Panc1 (cell line): ENCODE measurements around the gene SLCO2A1. TPM values are rescaled to one million over a fixed set of nuclear protein-coding genes. Genes with fewer than 3 reads are reported as not detected.

Experiments used
- ATAC-seq: fragments of 200-7000 bp; cut with Tn5 transposase; 2 replicates; pipeline ENCODE4 v1.9.1; 2020; ENCODE audit warnings: mild to moderate bottlenecking, moderate library complexity
- BruUV-seq: library from RNA; stranded (reverse); fragments of 400-500 nt; replicated peaks from 2 replicates; lab custom pipeline; 2021; lab: Mats Ljungman, UMichigan
- CTCF ChIA-PET: fragments of 300-600 bp; sonication (Branson Sonifier 250); formaldehyde crosslinking; loops from one replicate; lab custom pipeline; 2022; ENCODE audit warnings: antibody characterized with exemption; lab: Charles Lee
- POLR2A ChIA-PET: fragments of 300-600 bp; sonication (Branson Sonifier 250); formaldehyde crosslinking; loops from one replicate; lab custom pipeline; 2022; ENCODE audit warnings: antibody characterized with exemption; lab: Charles Lee
- DNase-seq: peaks from one replicate; pipeline ENCODE4 v3.0.0-alpha.2; 2010; ENCODE audit warnings: low read depth, low spot score
- H3K27ac ChIP-seq: 2 replicates; pipeline ENCODE4 v1.5.1; 2011; ENCODE audit warnings: mild to moderate bottlenecking, low read length, inconsistent platforms
- H3K27me3 ChIP-seq: fragments of 200-500 bp; sonication (Bioruptor generic); 2 replicates; pipeline ENCODE4 v1.6.0; 2014; ENCODE audit warnings: low read length, inconsistent platforms; ENCODE audit not compliant: control insufficient read depth, insufficient read depth
- H3K36me3 ChIP-seq: fragments of 200-500 bp; sonication (Bioruptor generic); 2 replicates; pipeline ENCODE4 v1.5.1; 2014; ENCODE audit warnings: inconsistent platforms, mild to moderate bottlenecking, low read length, moderate library complexity; ENCODE audit not compliant: control insufficient read depth, insufficient read depth
- H3K4me1 ChIP-seq: 2 replicates; pipeline ENCODE4 v1.5.1; 2011; ENCODE audit warnings: inconsistent platforms, mild to moderate bottlenecking, low read length, moderate library complexity; ENCODE audit not compliant: control insufficient read depth, insufficient read depth
- H3K4me3 ChIP-seq, 2 experiments: 2 replicates each; pipeline ENCODE4 v1.5.1; 2011 to 2012; ENCODE audit warnings: low read depth in 2 of 2, low read length in 2 of 2, mild to moderate bottlenecking in 2 of 2, inconsistent platforms in 1 of 2, moderate library complexity in 1 of 2
- H3K9me3 ChIP-seq: fragments of 200-500 bp; sonication (Bioruptor generic); 2 replicates; pipeline ENCODE4 v1.5.1; 2014; ENCODE audit warnings: low read depth, mild to moderate bottlenecking, inconsistent platforms, low read length, moderate library complexity; ENCODE audit not compliant: control insufficient read depth, insufficient read depth
- POLR2AphosphoS5 ChIP-seq: IDR thresholded peaks from 2 replicates; pipeline ENCODE4 v1.6.1; 2012; ENCODE audit warnings: mild to moderate bottlenecking, low read depth, low read length, moderate library complexity
- SIN3A ChIP-seq: IDR thresholded peaks from 2 replicates; pipeline ENCODE4 v1.6.1; 2012; ENCODE audit warnings: low read depth, mild to moderate bottlenecking, low read length, moderate library complexity, borderline replicate concordance; ENCODE audit not compliant: insufficient read depth
- TCF7L2 ChIP-seq: IDR thresholded peaks from 2 replicates; pipeline ENCODE4 v1.6.1; 2011; ENCODE audit warnings: mild to moderate bottlenecking, low read depth, low read length, inconsistent platforms
- in situ Hi-C: cut with HindIII; loops from 2 replicates; pipeline ENCODE4 v1.10.0; 2016; ENCODE audit warnings: low sequenced_read_pairs, low pct_unique_long_range_greater_than_20kb
- intact Hi-C: fragments of 100-400 bp; cut with micrococcal nuclease; formaldehyde crosslinking; loops from one replicate; pipeline ENCODE4 v1.10.0; 2022; ENCODE audit not compliant: unreplicated experiment
- total RNA-seq: library from RNA; stranded (reverse); gene quantifications from one replicate; pipeline ENCODE4 v1.2.1, GENCODE V29; 2021; ENCODE audit not compliant: unreplicated experiment
- TF ChIP-seq, protein P1 (sequence below): fragments of 450-650 bp; IDR thresholded peaks from 2 replicates; pipeline ENCODE4 v1.5.1; 2017; ENCODE audit warnings: mild to moderate bottlenecking
- TF ChIP-seq, protein P2 (sequence below), 2 experiments: IDR thresholded peaks; 2 replicates each; pipeline ENCODE4 v1.6.1; 2011 to 2012; ENCODE audit warnings: low read depth in 2 of 2, control low read depth in 1 of 2, low read length in 1 of 2, mild to moderate bottlenecking in 1 of 2, moderate library complexity in 1 of 2; ENCODE audit not compliant: insufficient read depth in 1 of 2

SLCO2A1 gene
- total RNA-seq, 1 experiment from 2014 or later = 0.62 TPM

DNA sequence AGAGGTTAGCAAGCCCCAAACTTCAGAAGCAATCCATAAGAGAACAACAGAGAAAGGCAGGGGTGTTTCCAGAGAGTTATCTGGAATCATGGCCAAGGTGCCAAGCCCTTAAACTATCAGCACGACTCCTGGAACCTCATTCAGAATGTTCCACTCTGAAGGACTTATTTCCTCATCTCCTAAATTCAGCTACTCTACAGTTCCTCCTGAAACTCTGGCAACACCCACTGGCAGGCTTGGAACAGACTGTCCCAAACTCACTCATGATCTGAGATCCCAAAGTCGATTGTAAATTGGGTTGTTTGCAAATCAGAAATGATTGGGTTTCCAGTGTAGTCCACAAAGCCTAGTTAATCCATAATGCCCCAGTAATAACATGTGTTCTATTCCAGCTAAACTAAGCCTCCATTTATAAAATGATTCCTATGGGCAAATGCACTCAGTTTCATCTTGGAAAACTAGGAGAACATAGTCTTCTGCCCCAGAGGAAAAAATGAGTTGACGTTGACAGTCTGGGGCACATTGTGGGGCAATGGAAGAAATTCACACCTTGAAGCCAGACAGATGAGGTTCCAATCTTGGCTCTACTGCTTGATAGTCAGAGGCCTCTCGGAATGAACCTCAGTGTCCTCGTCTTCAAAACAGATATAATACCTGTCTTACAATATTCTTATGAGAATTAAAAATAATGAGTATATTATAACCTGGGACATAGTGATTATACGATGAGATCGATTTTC is 65.9 kb downstream of the SLCO2A1 start:
- in situ Hi-C loops (no loop called here), intact Hi-C loops (no loop called here)

DNA sequence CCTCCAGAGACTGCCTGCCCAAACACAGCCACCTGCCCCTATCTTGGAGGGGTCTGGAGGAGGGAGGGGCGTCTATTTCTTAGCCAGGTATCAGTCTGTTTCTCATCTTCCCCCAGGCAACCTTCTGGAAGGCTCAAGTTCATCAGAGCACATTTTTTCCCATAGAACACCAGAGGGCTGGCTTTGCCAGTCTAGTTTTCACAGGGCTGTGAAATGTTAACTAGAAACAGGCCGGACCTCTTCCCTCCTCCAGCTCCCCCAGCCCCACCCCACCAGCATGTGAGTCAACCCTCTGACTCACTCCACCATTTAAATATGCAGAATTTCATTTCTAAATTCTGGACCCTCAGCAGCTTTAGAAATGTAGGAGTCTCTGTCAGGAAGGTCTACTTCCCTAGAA is 66.9 kb downstream of the SLCO2A1 start:
- ChIA-PET CTCF (no interaction called here), POLR2A (no interaction called here)
- BruUV-seq = no TSS peak
- intact Hi-C loops (no loop called here), in situ Hi-C loops (no loop called here)
- Histone ChIP-seq H3K36me3 (no peaks in the 10 kb centered on the region), H3K27ac (no peak overlapping the region), H3K9me3 (no peaks in the 10 kb centered on the region), H3K4me3 (no peak overlapping the region), H3K4me1 (no peaks in the 10 kb centered on the region), H3K27me3 (no peaks in the 10 kb centered on the region)
- no peak for TF ChIP-seq TCF7L2
- TF ChIP-seq POLR2AphosphoS5 = no peak
- no peak for TF ChIP-seq SIN3A
- TF ChIP-seq, protein P1, sequence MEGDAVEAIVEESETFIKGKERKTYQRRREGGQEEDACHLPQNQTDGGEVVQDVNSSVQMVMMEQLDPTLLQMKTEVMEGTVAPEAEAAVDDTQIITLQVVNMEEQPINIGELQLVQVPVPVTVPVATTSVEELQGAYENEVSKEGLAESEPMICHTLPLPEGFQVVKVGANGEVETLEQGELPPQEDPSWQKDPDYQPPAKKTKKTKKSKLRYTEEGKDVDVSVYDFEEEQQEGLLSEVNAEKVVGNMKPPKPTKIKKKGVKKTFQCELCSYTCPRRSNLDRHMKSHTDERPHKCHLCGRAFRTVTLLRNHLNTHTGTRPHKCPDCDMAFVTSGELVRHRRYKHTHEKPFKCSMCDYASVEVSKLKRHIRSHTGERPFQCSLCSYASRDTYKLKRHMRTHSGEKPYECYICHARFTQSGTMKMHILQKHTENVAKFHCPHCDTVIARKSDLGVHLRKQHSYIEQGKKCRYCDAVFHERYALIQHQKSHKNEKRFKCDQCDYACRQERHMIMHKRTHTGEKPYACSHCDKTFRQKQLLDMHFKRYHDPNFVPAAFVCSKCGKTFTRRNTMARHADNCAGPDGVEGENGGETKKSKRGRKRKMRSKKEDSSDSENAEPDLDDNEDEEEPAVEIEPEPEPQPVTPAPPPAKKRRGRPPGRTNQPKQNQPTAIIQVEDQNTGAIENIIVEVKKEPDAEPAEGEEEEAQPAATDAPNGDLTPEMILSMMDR = no peak
- TF ChIP-seq, protein P2, sequence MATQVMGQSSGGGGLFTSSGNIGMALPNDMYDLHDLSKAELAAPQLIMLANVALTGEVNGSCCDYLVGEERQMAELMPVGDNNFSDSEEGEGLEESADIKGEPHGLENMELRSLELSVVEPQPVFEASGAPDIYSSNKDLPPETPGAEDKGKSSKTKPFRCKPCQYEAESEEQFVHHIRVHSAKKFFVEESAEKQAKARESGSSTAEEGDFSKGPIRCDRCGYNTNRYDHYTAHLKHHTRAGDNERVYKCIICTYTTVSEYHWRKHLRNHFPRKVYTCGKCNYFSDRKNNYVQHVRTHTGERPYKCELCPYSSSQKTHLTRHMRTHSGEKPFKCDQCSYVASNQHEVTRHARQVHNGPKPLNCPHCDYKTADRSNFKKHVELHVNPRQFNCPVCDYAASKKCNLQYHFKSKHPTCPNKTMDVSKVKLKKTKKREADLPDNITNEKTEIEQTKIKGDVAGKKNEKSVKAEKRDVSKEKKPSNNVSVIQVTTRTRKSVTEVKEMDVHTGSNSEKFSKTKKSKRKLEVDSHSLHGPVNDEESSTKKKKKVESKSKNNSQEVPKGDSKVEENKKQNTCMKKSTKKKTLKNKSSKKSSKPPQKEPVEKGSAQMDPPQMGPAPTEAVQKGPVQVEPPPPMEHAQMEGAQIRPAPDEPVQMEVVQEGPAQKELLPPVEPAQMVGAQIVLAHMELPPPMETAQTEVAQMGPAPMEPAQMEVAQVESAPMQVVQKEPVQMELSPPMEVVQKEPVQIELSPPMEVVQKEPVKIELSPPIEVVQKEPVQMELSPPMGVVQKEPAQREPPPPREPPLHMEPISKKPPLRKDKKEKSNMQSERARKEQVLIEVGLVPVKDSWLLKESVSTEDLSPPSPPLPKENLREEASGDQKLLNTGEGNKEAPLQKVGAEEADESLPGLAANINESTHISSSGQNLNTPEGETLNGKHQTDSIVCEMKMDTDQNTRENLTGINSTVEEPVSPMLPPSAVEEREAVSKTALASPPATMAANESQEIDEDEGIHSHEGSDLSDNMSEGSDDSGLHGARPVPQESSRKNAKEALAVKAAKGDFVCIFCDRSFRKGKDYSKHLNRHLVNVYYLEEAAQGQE (IDR thresholded peaks at IDR 0.05; ENCODE audit: insufficient read depth in 1 of 2, low read depth in 2 of 2, low read length in 1 of 2) = no peak
- ATAC-seq (no peak), DNase-seq (no peak)

More for the DNA sequence above, 65.9 kb downstream of the SLCO2A1 start:
- ATAC-seq (no peak), DNase-seq (no peak)
- Histone ChIP-seq H3K36me3 (no peaks in the 10 kb centered on the region), H3K27me3 (no peaks in the 10 kb centered on the region), H3K4me1 (no peaks in the 10 kb centered on the region), H3K9me3 (no peaks in the 10 kb centered on the region), H3K27ac (no peak overlapping the region), H3K4me3 (no peak overlapping the region)
- no TSS peak for BruUV-seq
- ChIA-PET POLR2A (no interaction called here), CTCF (interaction anchor here (1.1 kb wide), 1 partner anchor 97 kb away, joined by 3 read pairs; no protein-coding TSS in a partner anchor)
- TF ChIP-seq, protein P1 = no peak
- TF ChIP-seq TCF7L2 = no peak
